Activated CD4-positive, alpha-beta T cell treated with anti-CD3 and anti-CD28 coated beads, Interleukin-2, amount 50 U/mL, for 1 hour (primary cell): ENCODE measurements around the gene NCBP2L.
"Not testable (repeated sequence)": the region's sequence is repeated elsewhere in the genome, so short reads cannot be mapped to it uniquely, and the experiment has no call there.

Experiments
- DNase-seq: peaks from one replicate; pipeline ENCODE4 v3.0.0-alpha.2; 2020

Gene NCBP2L

GRCh38 chrX:107753187-107753586 lies 24.3 kb upstream of the NCBP2L start:
- no peak for DNase-seq

- no peak for DNase-seq
These were observed 21.8 kb upstream of the NCBP2L start for GRCh38 chrX:107755721-107756120.

- no peak for DNase-seq
These were observed 19.2 kb upstream of the NCBP2L start for GRCh38 chrX:107758231-107758766.

GRCh38 chrX:107760304-107761077 lies 17.0 kb upstream of the NCBP2L start:
- DNase-seq: no peak

GRCh38 chrX:107763647-107764046 lies 13.9 kb upstream of the NCBP2L start:
- no peak for DNase-seq

- no peak for DNase-seq
These were observed 12.5 kb upstream of the NCBP2L start for GRCh38 chrX:107764845-107765608.

GRCh38 chrX:107766470-107767150 lies 10.9 kb upstream of the NCBP2L start:
- DNase-seq: no peak

GRCh38 chrX:107768051-107768450 lies 9.5 kb upstream of the NCBP2L start:
- no peak for DNase-seq

- DNase-seq: no peak
These were observed 7.8 kb upstream of the NCBP2L start for GRCh38 chrX:107769581-107770317.

GRCh38 chrX:107773206-107773605 lies 4.3 kb upstream of the NCBP2L start:
- DNase-seq: no peak

GRCh38 chrX:107773906-107774435 lies 3.6 kb upstream of the NCBP2L start:
- no peak for DNase-seq

- no peak for DNase-seq
These were observed 2.4 kb upstream of the NCBP2L start for GRCh38 chrX:107775000-107775733.

GRCh38 chrX:107775734-107776511 lies 1.6 kb upstream of the NCBP2L start, which contains the start of gene TSC22D3:
TSC22D3 (minus strand) TSS chrX:107775787; CDS start chrX:107775419, 368 bp downstream.
- DNase-seq: peak; percentile 50

- DNase-seq: peak; percentile 63
These were observed 641 bp upstream of the NCBP2L start for GRCh38 chrX:107776649-107777535.

GRCh38 chrX:107780525-107780924 lies 3.0 kb downstream of the NCBP2L start:
- DNase-seq: no peak

GRCh38 chrX:107787827-107788226 lies 10.3 kb downstream of the NCBP2L start:
- no peak for DNase-seq

GRCh38 chrX:107804427-107804826 lies 26.9 kb downstream of the NCBP2L start:
- no peak for DNase-seq

- DNase-seq: no peak
These were observed 27.6 kb downstream of the NCBP2L start for GRCh38 chrX:107805179-107805578.

- DNase-seq: not testable (repeated sequence)
These were observed 32.5 kb downstream of the NCBP2L start for GRCh38 chrX:107810053-107810452.
